ENCODE measurements around the gene FAM3A.
"Not testable (repeated sequence)": the region's sequence is repeated elsewhere in the genome, so short reads cannot be mapped to it uniquely, and the experiment has no call there.

DNA sequence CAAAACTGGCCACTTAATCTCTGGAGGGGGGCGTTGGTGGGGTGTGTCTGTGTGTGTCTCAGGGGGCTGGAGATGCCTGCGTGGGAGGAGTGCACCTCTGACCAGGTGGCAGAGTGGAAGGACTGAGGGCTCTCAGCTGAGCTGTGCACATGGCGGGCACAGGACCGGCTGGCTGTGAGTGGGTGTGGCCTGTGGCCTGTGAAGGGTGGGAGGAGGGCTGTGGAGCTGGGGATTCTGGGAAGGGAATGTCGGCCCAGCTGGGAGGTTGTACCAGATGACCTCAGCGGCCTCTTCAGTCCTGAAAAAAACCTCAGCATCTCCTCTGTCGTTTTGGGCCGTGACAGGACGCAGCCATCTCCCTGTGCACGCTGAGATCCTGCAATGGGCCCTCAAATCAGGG is 46.3 kb upstream of the FAM3A start:
- not testable (repeated sequence) for TF ChIP-seq MXI1 (IDR thresholded peaks at IDR 0.05; ENCODE audit: low read depth, low read length); POLR2AphosphoS5 (IDR thresholded peaks at IDR 0.05; ENCODE audit: low read depth, low read length); GABPA (IDR thresholded peaks at IDR 0.05; ENCODE audit: low read depth); EZH2phosphoT487 (IDR thresholded peaks at IDR 0.05; ENCODE audit: borderline replicate concordance, low read depth); TEAD4 (IDR thresholded peaks at IDR 0.05; ENCODE audit: borderline replicate concordance, insufficient read depth); YY1 (IDR thresholded peaks at IDR 0.05; ENCODE audit: low read depth)
- TF ChIP-seq, protein P1, sequence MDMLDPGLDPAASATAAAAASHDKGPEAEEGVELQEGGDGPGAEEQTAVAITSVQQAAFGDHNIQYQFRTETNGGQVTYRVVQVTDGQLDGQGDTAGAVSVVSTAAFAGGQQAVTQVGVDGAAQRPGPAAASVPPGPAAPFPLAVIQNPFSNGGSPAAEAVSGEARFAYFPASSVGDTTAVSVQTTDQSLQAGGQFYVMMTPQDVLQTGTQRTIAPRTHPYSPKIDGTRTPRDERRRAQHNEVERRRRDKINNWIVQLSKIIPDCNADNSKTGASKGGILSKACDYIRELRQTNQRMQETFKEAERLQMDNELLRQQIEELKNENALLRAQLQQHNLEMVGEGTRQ (IDR thresholded peaks at IDR 0.05; ENCODE audit: borderline replicate concordance, low read depth, low read length): not testable (repeated sequence)
- TF ChIP-seq, protein P2, sequence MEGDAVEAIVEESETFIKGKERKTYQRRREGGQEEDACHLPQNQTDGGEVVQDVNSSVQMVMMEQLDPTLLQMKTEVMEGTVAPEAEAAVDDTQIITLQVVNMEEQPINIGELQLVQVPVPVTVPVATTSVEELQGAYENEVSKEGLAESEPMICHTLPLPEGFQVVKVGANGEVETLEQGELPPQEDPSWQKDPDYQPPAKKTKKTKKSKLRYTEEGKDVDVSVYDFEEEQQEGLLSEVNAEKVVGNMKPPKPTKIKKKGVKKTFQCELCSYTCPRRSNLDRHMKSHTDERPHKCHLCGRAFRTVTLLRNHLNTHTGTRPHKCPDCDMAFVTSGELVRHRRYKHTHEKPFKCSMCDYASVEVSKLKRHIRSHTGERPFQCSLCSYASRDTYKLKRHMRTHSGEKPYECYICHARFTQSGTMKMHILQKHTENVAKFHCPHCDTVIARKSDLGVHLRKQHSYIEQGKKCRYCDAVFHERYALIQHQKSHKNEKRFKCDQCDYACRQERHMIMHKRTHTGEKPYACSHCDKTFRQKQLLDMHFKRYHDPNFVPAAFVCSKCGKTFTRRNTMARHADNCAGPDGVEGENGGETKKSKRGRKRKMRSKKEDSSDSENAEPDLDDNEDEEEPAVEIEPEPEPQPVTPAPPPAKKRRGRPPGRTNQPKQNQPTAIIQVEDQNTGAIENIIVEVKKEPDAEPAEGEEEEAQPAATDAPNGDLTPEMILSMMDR (IDR thresholded peaks at IDR 0.05): not testable (repeated sequence)
- TF ChIP-seq, protein P3, sequence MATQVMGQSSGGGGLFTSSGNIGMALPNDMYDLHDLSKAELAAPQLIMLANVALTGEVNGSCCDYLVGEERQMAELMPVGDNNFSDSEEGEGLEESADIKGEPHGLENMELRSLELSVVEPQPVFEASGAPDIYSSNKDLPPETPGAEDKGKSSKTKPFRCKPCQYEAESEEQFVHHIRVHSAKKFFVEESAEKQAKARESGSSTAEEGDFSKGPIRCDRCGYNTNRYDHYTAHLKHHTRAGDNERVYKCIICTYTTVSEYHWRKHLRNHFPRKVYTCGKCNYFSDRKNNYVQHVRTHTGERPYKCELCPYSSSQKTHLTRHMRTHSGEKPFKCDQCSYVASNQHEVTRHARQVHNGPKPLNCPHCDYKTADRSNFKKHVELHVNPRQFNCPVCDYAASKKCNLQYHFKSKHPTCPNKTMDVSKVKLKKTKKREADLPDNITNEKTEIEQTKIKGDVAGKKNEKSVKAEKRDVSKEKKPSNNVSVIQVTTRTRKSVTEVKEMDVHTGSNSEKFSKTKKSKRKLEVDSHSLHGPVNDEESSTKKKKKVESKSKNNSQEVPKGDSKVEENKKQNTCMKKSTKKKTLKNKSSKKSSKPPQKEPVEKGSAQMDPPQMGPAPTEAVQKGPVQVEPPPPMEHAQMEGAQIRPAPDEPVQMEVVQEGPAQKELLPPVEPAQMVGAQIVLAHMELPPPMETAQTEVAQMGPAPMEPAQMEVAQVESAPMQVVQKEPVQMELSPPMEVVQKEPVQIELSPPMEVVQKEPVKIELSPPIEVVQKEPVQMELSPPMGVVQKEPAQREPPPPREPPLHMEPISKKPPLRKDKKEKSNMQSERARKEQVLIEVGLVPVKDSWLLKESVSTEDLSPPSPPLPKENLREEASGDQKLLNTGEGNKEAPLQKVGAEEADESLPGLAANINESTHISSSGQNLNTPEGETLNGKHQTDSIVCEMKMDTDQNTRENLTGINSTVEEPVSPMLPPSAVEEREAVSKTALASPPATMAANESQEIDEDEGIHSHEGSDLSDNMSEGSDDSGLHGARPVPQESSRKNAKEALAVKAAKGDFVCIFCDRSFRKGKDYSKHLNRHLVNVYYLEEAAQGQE (IDR thresholded peaks at IDR 0.05; ENCODE audit: low read depth, low read length): not testable (repeated sequence)
- TF ChIP-seq, protein P4, sequence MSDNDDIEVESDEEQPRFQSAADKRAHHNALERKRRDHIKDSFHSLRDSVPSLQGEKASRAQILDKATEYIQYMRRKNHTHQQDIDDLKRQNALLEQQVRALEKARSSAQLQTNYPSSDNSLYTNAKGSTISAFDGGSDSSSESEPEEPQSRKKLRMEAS (IDR thresholded peaks at IDR 0.05; ENCODE audit: low read depth): not testable (repeated sequence)

Data from SK-N-SH (cell line).